ENCODE results near the gene GSK3A.

GSK3A gene

DNA sequence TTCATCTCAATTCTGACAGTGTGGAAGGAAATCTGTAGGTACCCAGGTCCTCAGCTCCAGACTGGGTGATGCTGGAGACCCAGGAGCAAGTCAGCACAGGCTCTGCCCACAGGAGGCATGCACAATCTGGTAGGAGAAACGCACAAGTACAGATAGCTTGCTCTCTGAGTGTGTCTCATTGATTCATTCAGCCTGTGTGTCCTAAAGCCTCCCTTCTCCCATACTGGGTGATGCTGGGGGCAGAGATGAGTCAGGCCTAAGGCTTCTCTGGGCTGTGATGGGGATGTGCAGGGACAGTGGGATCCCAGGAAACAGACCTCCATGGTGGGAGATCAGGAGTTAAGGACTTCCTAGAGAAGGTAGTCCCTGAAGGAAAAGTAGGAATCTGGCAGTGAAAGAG lies 15.5 kb downstream of the GSK3A start:
- no peak for DNase-seq (ENCODE audit: low read depth in 2 of 2)

DNA sequence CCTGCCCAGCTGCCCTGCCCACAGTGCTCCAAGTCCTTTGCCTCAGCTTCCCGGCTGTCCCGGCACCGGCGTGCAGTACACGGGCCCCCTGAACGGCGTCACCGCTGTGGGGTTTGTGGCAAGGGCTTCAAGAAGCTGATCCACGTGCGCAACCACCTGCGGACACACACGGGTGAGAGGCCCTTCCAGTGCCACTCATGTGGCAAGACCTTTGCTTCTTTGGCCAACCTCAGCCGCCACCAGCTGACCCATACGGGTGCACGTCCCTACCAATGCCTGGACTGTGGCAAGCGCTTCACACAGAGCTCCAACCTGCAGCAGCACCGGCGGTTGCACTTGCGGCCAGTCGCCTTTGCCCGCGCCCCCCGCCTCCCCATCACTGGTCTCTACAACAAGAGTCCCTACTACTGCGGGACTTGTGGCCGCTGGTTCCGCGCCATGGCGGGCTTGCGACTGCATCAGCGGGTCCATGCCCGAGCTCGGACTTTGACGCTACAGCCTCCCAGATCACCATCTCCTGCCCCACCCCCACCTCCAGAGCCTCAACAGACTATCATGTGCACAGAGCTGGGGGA lies 16.6 kb downstream of the GSK3A start:
- DNase-seq (ENCODE audit: low read depth in 2 of 2): no peak

DNA sequence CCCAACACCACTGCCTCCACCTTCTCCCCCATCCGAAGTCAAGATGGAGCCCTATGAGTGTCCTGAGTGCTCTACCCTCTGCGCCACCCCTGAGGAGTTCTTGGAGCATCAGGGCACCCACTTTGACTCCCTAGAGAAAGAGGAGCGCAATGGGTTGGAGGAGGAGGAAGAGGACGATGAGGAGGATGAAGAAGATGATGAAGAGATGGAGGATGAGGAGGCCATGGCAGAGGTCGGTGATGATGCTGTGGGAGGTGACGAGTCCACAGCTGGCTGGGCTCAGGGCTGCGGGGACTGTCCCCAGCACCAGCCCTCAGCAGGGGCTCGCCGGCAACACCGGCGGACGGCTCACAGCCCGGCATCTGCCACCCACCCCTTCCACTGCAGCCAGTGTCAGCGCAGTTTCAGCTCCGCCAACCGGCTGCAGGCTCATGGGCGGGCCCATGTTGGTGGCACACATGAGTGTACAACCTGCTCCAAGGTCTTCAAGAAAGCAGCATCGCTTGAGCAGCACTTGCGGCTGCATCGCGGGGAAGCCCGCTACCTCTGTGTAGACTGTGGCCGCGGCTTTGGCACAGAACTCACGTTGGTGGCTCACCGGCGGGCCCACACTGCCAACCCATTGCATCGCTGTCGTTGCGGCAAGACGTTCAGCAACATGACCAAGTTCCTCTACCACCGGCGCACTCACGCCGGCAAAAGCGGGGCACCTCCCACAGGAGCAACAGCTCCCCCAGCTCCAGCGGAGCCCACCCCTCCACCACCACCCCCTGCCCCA lies 17.3 kb downstream of the GSK3A start:
- no peak for DNase-seq (ENCODE audit: low read depth in 2 of 2)

DNA sequence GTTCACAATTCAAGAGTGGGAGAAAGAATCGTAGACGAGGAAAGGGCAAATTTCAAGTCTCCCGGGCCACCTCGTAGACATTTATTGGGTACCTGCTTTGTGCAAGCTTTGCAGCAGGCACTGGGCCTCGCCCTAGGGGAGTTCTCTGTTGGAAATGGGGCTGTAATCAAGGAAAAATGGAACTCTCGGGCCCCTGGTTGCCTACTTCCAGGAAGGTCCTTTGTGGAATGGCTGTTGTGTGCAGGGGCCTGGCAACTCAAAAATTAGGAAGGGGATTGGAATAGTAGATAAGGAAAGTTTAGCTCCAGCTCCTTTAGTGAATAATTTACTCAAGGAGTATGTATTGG lies 21.7 kb downstream of the GSK3A start:
- no peak for DNase-seq (ENCODE audit: low read depth in 2 of 2)

- DNase-seq (ENCODE audit: low read depth in 2 of 2): peak; percentile 95 to 96
Observed at GRCh38 chr19:42219812-42220750, 22.3 kb downstream of the GSK3A start, which contains the start of gene ZNF526. ZNF526 (plus strand) TSS chr19:42220312; CDS start chr19:42224404, 4,092 bp downstream.

- peak; percentile 99 to 100 for DNase-seq (ENCODE audit: low read depth in 2 of 2)
Observed at GRCh38 chr19:42217520-42218437, 24.6 kb downstream of the GSK3A start, which contains the start of gene DEDD2. DEDD2 (minus strand) TSS chr19:42217677; CDS start chr19:42217007, 670 bp downstream.

GRCh38 chr19:42216653-42217519 lies 25.5 kb downstream of the GSK3A start:
- peak; percentile 13 to 23 for DNase-seq (ENCODE audit: low read depth in 2 of 2)

GRCh38 chr19:42214810-42215485 lies 27.5 kb downstream of the GSK3A start:
- no peak for DNase-seq (ENCODE audit: low read depth in 2 of 2)

DNA sequence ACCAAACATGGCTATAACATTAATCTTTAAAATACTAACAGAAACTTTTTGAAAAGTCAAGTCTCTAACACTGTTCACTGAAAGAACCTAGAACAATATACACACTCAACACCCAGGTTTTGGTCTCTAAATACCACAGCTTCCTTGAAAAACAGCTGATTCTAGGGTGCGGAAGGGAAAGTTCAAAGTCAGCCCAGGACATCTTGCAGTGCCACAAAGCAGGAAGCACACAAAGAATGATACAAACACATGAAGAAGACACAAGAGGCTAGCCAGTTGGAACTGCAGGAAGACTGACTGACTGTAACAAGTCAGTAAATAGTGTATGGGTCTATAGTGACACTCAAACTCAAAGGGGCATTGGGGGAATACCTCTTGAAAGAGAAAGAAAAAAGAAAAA lies 29.5 kb downstream of the GSK3A start:
- no peak for DNase-seq (ENCODE audit: low read depth in 2 of 2)

DNA sequence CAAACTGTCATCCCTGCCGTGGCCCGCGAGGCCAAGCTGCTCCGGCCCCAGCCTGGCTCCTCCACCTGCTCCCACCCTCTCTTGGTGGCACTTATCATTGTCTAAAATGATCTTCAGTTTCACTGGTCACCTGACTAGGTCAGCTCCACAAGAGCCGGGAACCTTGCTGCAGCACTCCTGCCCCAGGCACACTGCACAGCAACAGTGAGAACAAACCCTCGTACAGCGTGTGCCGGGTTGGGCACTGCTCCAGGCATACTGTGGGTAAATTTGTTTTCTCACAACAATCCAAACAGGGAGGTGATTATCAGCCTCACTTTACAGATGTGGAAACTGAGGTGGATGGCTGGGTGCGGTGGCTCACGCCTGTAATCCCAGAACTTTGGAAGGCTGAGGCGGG lies 33.8 kb downstream of the GSK3A start:
- DNase-seq (ENCODE audit: low read depth in 2 of 2): no peak

- no peak for DNase-seq (ENCODE audit: low read depth in 2 of 2)
Observed at GRCh38 chr19:42207767-42208271, 34.6 kb downstream of the GSK3A start.

GRCh38 chr19:42206871-42207755 lies 35.3 kb downstream of the GSK3A start:
- no peak for DNase-seq (ENCODE audit: low read depth in 2 of 2)

DNA sequence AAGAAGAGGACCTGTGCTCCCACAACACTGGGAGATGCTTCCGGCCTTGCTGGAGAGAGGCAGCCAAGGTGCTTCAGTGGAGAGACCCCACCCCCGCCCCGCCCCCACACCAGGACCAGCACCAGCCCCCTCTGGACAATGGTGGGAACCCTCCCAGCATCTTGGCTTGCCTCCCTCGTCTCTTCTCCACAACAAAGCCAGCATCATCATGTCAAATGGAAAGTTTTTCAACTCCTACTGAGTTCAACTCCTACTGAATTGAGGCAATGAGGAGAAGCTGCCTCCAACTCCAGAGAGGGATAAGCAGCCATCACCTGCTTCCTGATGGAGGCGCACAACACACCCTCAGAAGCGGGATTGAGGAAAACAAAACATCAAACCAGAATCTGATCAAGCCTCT lies 37.7 kb downstream of the GSK3A start:
- no peak for DNase-seq (ENCODE audit: low read depth in 2 of 2)

DNA sequence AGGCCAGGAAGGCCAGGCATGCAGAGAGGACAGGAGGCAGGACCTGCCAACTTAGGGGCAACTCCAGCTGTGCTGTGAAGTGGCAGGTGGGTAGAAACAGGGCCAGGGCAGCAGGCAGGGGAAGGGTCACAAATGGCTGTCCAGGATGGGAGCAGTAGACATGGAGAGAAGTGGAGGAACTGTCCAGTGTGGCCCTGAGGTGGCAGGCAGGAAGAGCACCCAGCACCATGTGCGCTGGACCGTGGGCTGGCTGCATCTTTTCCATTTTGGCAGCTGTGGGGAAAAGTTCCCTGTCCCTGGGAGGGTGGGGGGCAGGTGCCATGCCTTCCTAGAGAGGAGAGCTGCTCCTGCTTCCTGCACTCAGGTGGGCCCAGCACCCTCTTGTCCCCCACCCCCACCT lies 38.7 kb downstream of the GSK3A start:
- DNase-seq (ENCODE audit: low read depth in 2 of 2): no peak

DNA sequence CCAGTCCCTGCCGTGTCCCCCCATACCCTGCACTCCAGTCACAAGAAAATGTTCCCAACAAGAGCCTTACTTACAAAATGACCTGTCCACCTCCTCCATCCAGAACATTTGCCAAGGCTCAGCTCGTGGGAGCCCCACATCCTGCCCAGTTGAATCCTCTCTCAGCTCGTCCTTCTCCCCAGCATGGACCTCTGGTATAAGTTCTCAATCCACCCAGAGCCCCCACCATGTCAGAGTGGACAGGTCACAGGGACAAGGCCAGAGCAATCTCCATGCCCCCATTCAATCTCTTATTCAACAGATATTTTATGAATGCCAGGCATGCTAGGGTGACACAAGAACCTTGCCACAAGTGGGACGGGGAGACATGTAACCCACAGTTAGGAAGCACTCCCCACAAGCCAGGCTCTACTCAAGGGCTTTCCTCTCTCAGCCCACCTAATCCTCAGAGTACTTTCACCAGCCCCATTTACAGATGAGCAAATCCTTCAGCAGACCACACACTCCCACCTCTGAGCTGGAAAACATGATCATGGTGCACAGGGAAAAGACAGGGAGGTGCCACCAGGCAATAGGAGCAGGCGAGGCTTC lies 40.0 kb downstream of the GSK3A start:
- DNase-seq (ENCODE audit: low read depth in 2 of 2): no peak

GRCh38 chr19:42201489-42202289 lies 40.7 kb downstream of the GSK3A start:
- DNase-seq (ENCODE audit: low read depth in 2 of 2): peak in 1 of 2 donors; percentile 38

- no peak for DNase-seq (ENCODE audit: low read depth in 2 of 2)
Observed at GRCh38 chr19:42200116-42200715, 42.2 kb downstream of the GSK3A start.
